Loucy (cell line): ENCODE results near the gene GLYATL1B.

Source experiments
- EZH2phosphoT487 ChIP-seq: fragments of 200-600 bp; IDR thresholded peaks from 2 replicates; pipeline ENCODE4 v1.6.1; 2018; ENCODE audit warnings: antibody characterized with exemption, mild to moderate bottlenecking, moderate library complexity, borderline replicate concordance
- TF ChIP-seq, protein P1 (sequence below): fragments of 200-600 bp; sonication (generic); conservative IDR thresholded peaks from 2 replicates; pipeline ENCODE4 v1.5.1; 2014; ENCODE audit warnings: mild to moderate bottlenecking, antibody characterized with exemption, low read length

DNA sequence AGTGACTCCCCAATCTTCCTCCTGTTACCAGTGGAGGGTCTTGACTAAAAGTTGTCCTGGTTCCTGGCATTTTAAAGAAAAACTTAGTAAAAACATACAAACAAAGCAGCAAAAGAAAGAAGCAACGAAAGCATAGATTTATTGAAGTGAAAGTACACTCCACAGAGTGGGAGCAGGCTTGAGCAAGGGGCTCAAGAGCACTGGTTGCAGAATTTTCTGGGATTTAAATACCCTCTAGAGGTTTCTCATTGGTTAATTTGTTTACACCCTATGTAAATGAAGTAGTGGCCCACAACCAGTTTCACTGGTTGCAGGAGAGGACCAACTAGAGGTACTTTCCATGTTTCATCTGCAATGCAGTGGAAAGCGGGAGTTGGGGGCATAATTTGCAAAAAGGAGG, 31.7 kb downstream of the GLYATL1B start:
- TF ChIP-seq, protein P1, sequence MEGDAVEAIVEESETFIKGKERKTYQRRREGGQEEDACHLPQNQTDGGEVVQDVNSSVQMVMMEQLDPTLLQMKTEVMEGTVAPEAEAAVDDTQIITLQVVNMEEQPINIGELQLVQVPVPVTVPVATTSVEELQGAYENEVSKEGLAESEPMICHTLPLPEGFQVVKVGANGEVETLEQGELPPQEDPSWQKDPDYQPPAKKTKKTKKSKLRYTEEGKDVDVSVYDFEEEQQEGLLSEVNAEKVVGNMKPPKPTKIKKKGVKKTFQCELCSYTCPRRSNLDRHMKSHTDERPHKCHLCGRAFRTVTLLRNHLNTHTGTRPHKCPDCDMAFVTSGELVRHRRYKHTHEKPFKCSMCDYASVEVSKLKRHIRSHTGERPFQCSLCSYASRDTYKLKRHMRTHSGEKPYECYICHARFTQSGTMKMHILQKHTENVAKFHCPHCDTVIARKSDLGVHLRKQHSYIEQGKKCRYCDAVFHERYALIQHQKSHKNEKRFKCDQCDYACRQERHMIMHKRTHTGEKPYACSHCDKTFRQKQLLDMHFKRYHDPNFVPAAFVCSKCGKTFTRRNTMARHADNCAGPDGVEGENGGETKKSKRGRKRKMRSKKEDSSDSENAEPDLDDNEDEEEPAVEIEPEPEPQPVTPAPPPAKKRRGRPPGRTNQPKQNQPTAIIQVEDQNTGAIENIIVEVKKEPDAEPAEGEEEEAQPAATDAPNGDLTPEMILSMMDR = no peak
- TF ChIP-seq EZH2phosphoT487 = no peak
